A549 (cell line): Measurements from ENCODE around the gene SUSD3.
"Not testable (repeated sequence)": the region's sequence is repeated elsewhere in the genome, so short reads cannot be mapped to it uniquely, and the experiment has no call there.

Experiments
- EP300 ChIP-seq, 2 experiments: fragments of >200 bp; sonication (Bioruptor Twin); formaldehyde crosslinking; IDR thresholded peaks; 2 replicates in 1 of 2; 3 replicates in 1 of 2; pipeline ENCODE4 v1.6.1; 2016 to 2017
- HDAC2 ChIP-seq: fragments of 200-600 bp; sonication (generic); IDR thresholded peaks from 2 replicates; pipeline ENCODE4 v1.6.1; 2016
- JUN ChIP-seq, 2 experiments: fragments of >200 bp; sonication (Bioruptor Twin); formaldehyde crosslinking; IDR thresholded peaks; 2 replicates in 1 of 2; 3 replicates in 1 of 2; pipeline ENCODE4 v1.6.1; 2016 to 2017
- KDM1A ChIP-seq: fragments of 200-600 bp; sonication (generic); IDR thresholded peaks from 2 replicates; pipeline ENCODE4 v1.6.1; 2016; ENCODE audit warnings: low read depth, mild to moderate bottlenecking
- MAX ChIP-seq: IDR thresholded peaks from 2 replicates; pipeline ENCODE4 v1.6.1; 2012
- MAZ ChIP-seq: fragments of 150-350 bp; IDR thresholded peaks from 2 replicates; pipeline ENCODE4 v1.6.1; 2014; ENCODE audit warnings: antibody characterized with exemption, low read depth, low read length, borderline replicate concordance
- MYC ChIP-seq: IDR thresholded peaks from 2 replicates; pipeline ENCODE4 v1.6.1; 2012; ENCODE audit warnings: mild to moderate bottlenecking, inconsistent platforms, low read length, improper control_type of control experiment, borderline replicate concordance
- POLR2AphosphoS2 ChIP-seq: conservative IDR thresholded peaks from 2 replicates; pipeline ENCODE4 v1.6.1; 2012; ENCODE audit warnings: low read length, improper control_type of control experiment, inconsistent platforms
- RAD21 ChIP-seq, 2 experiments: fragments of >200 bp in 1 of 2; sonication (Bioruptor Twin) in 1 of 2; formaldehyde crosslinking in 1 of 2; IDR thresholded peaks in 1 of 2; conservative IDR thresholded peaks in 1 of 2; 2 replicates in 1 of 2; 3 replicates in 1 of 2; pipeline ENCODE4 v1.6.1; 2012 to 2018; ENCODE audit warnings: inconsistent platforms in 1 of 2
- RCOR1 ChIP-seq: fragments of 150-350 bp; IDR thresholded peaks from 2 replicates; pipeline ENCODE4 v1.6.1; 2014; ENCODE audit warnings: antibody characterized with exemption, low read length, low read depth
- USF2 ChIP-seq: fragments of 450-650 bp; IDR thresholded peaks from 2 replicates; pipeline ENCODE4 v1.6.1; 2014; ENCODE audit warnings: antibody characterized with exemption
- TF ChIP-seq, protein P1 (sequence below): fragments of >200 bp; sonication (Bioruptor Twin); formaldehyde crosslinking; IDR thresholded peaks from 3 replicates; pipeline ENCODE4 v1.5.1; 2016

- not testable (repeated sequence) for TF ChIP-seq EP300 (IDR thresholded peaks at IDR 0.05); KDM1A; JUN (IDR thresholded peaks at IDR 0.05); USF2; MYC; RAD21 (conservative IDR thresholded peaks at IDR 0.05 in 1 of 2, IDR thresholded peaks at IDR 0.05 in 1 of 2); MAX; HDAC2; POLR2AphosphoS2; RCOR1; MAZ
- TF ChIP-seq, protein P1, sequence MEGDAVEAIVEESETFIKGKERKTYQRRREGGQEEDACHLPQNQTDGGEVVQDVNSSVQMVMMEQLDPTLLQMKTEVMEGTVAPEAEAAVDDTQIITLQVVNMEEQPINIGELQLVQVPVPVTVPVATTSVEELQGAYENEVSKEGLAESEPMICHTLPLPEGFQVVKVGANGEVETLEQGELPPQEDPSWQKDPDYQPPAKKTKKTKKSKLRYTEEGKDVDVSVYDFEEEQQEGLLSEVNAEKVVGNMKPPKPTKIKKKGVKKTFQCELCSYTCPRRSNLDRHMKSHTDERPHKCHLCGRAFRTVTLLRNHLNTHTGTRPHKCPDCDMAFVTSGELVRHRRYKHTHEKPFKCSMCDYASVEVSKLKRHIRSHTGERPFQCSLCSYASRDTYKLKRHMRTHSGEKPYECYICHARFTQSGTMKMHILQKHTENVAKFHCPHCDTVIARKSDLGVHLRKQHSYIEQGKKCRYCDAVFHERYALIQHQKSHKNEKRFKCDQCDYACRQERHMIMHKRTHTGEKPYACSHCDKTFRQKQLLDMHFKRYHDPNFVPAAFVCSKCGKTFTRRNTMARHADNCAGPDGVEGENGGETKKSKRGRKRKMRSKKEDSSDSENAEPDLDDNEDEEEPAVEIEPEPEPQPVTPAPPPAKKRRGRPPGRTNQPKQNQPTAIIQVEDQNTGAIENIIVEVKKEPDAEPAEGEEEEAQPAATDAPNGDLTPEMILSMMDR = not testable (repeated sequence)
These were observed 43.3 kb upstream of the SUSD3 start for GRCh38 chr9:93015190-93015589.
